ENCODE results near the gene ITPR2. TPM values are rescaled to one million over a fixed set of nuclear protein-coding genes. Genes with fewer than 3 reads are reported as not detected.

Gene ITPR2
- total RNA-seq, 2 experiments from 2014 or later = 28.8 to 29.9 TPM

- Mint-ChIP-seq H3K4me1 (ENCODE audit: low read depth) (no peaks in the 10 kb centered on the region), H3K27ac (no peak overlapping the region), H3K36me3 (ENCODE audit: low read depth) (peaks cover 26% of the 10 kb centered on the region), H3K4me3 (no peak overlapping the region), H3K9me3 (peaks cover 3% of the 10 kb centered on the region), H3K27me3 (no peaks in the 10 kb centered on the region)
- ChIA-PET POLR2A (no interaction called here), CTCF (no interaction called here)
- DNase-seq (no peak), ATAC-seq (ENCODE audit: poor library complexity) (no peak)
- Histone ChIP-seq H3K27me3 (ENCODE audit: control insufficient read depth in 1 of 2, insufficient read depth in 2 of 2, low read length in 2 of 2) (no peaks in the 10 kb centered on the region), H3K36me3 (ENCODE audit: insufficient read depth, low read length) (no peaks in the 10 kb centered on the region), H3K27ac (ENCODE audit: low read depth in 1 of 2, low read length in 2 of 2) (no peak overlapping the region), H3K9me3 (ENCODE audit: control insufficient read depth in 1 of 2, insufficient read depth in 1 of 2, low read length in 2 of 2) (no peaks in the 10 kb centered on the region), H3K4me3 (ENCODE audit: low read length) (no peak overlapping the region), H3K4me1 (ENCODE audit: insufficient read depth, low read length) (no peaks in the 10 kb centered on the region)
- intact Hi-C loops (cut with DNase I, micrococcal nuclease) = no loop called here
- no peak for TF ChIP-seq CTCF (IDR thresholded peaks at IDR 0.05)
Measured at GRCh38 chr12:26513363-26514043, 319.5 kb downstream of the ITPR2 start.

GRCh38 chr12:26512213-26512612, 320.8 kb downstream of the ITPR2 start:
- Mint-ChIP-seq H3K4me3 (no peak overlapping the region), H3K9me3 (no peaks in the 10 kb centered on the region), H3K36me3 (ENCODE audit: low read depth) (peaks cover 21% of the 10 kb centered on the region), H3K27ac (no peak overlapping the region), H3K4me1 (ENCODE audit: low read depth) (no peaks in the 10 kb centered on the region), H3K27me3 (no peaks in the 10 kb centered on the region)
- no peak for DNase-seq
- H3K4me3 ChIP-seq (ENCODE audit: low read length) = no peak overlapping the region
- H3K27ac ChIP-seq (ENCODE audit: low read depth in 1 of 2, low read length in 2 of 2) = no peak overlapping the region
- no peaks in the 10 kb centered on the region for H3K9me3 ChIP-seq (ENCODE audit: control insufficient read depth in 1 of 2, insufficient read depth in 1 of 2, low read length in 2 of 2)
- intact Hi-C loops (cut with DNase I, micrococcal nuclease) = no loop called here
- ChIA-PET POLR2A (no interaction called here), CTCF (no interaction called here)
- H3K27me3 ChIP-seq (ENCODE audit: control insufficient read depth in 1 of 2, insufficient read depth in 2 of 2, low read length in 2 of 2) = no peaks in the 10 kb centered on the region
- no peaks in the 10 kb centered on the region for H3K36me3 ChIP-seq (ENCODE audit: insufficient read depth, low read length)
- no peak for TF ChIP-seq CTCF (IDR thresholded peaks at IDR 0.05)
- no peak for ATAC-seq (ENCODE audit: poor library complexity)
- H3K4me1 ChIP-seq (ENCODE audit: insufficient read depth, low read length) = no peaks in the 10 kb centered on the region

GRCh38 chr12:26510354-26510674, 322.7 kb downstream of the ITPR2 start:
- POLR2A ChIA-PET = no interaction called here
- ATAC-seq (ENCODE audit: poor library complexity) (no peak), DNase-seq (no peak)
- Histone ChIP-seq H3K27me3 (ENCODE audit: control insufficient read depth in 1 of 2, insufficient read depth in 2 of 2, low read length in 2 of 2) (no peaks in the 10 kb centered on the region), H3K4me1 (ENCODE audit: insufficient read depth, low read length) (no peaks in the 10 kb centered on the region), H3K4me3 (ENCODE audit: low read length) (no peak overlapping the region), H3K36me3 (ENCODE audit: insufficient read depth, low read length) (no peaks in the 10 kb centered on the region), H3K9me3 (ENCODE audit: control insufficient read depth in 1 of 2, insufficient read depth in 1 of 2, low read length in 2 of 2) (no peaks in the 10 kb centered on the region), H3K27ac (ENCODE audit: low read depth in 1 of 2, low read length in 2 of 2) (no peak overlapping the region)
- H3K36me3 Mint-ChIP-seq (ENCODE audit: low read depth) = peaks cover 17% of the 10 kb centered on the region
- no peak overlapping the region for H3K4me3 Mint-ChIP-seq
- no peak overlapping the region for H3K27ac Mint-ChIP-seq
- H3K4me1 Mint-ChIP-seq (ENCODE audit: low read depth) = no peaks in the 10 kb centered on the region
- CTCF ChIA-PET = no interaction called here
- TF ChIP-seq CTCF (IDR thresholded peaks at IDR 0.05) = no peak
- intact Hi-C loops (cut with DNase I, micrococcal nuclease) = no loop called here
- no peaks in the 10 kb centered on the region for H3K9me3 Mint-ChIP-seq
- no peaks in the 10 kb centered on the region for H3K27me3 Mint-ChIP-seq
